Tongue (tissue), 2 donors: ENCODE data around the gene TMPRSS4. TPM values are rescaled to one million over a fixed set of nuclear protein-coding genes. Genes with fewer than 3 reads are reported as not detected.

Experiments
- DNase-seq: peaks from one replicate; pipeline ENCODE4 v3.0.0-alpha.2; 2015
- total RNA-seq: library from RNA; depleted of rRNA; stranded (reverse); fragments of >200 nt; gene quantifications from one replicate; pipeline ENCODE4 v1.2.3, GENCODE V29; 2014

The TMPRSS4 gene
- total RNA-seq, 1 donor from 2014 or later = 7.0 TPM

DNA sequence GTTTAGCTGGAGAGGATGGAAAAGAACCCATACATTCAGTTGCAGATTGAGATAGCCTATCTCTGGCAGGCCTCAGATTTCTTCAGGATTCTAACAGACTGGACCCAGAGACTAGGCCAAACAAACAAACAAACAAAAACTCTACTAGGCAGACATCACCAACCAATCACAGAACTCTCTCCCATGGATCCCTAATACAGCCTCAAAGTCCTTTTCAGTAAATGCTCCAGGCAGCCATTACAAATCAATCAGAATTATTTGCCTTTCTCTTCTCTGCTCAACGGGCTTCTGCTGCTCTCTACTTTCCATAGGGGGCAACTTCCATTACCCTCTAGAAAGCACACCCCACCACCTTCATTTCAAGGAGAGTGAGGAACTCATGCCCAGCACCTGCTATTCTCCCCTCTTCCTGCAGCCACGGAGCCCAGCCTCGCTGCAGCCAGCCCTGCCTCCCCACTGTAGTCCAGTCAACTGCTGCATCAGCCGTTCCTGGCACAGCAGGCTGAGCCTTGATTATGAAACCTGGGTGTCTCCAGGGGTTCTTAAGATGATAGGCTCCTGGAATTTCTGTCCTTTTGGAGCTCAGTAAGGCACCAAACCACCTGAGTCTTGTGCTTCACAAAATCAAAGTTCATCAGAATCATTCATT lies 28.9 kb downstream of the TMPRSS4 start:
- DNase-seq = no peak

DNA sequence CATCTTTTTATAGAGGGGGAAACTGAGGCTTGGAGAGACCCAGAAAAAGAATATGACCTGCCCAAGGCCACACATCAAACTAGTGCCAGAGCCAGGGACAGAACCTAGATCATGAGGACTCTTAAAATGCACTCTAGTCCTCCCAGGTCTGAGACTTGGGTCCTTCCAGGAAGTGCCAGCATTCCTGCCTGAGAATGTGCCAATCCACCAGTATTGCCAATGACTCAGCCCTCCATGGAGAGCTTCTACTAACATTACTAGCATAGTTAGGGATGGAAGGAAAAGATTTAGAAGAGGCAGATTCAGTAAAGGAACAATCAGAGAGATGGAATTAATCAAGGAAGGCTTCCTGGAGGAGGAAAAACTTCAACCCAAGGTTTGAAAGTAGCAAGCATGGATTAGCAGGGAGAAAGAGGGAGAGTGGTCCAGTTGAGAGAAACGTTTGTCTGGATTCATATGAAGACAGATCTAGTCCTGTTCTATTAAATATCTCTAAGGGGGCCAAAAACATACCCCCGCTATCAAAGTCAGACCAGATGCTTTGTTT lies 30.0 kb downstream of the TMPRSS4 start:
- DNase-seq = no peak

DNA sequence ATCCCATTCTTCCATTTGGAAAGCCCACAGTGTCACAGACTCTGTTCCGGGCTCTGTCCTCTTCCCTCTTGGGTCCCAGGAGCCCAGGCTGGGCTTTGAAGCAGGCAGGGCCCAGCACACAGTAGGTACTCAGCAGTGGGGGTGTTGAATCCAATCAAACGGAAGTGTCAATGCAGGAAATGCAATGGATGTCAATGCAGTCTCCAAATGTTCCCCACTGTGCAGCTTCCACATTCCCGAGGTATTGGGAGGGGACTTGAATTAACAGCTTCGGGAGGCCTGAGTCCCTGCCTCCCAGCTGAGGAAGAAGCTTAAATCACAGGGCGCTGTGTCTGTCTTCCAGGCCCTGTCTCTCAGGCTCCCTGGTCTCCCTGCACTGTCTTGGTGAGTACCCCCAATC lies 31.6 kb downstream of the TMPRSS4 start:
- DNase-seq = no peak

- peak; percentile 48 for DNase-seq
Measured at GRCh38 chr11:118109231-118109630, 32.4 kb downstream of the TMPRSS4 start.

GRCh38 chr11:118111019-118111743 lies 34.3 kb downstream of the TMPRSS4 start:
- DNase-seq = no peak

- DNase-seq = no peak
Measured at GRCh38 chr11:118111744-118112035, 34.8 kb downstream of the TMPRSS4 start.

GRCh38 chr11:118112711-118113430 lies 36.0 kb downstream of the TMPRSS4 start:
- no peak for DNase-seq

DNA sequence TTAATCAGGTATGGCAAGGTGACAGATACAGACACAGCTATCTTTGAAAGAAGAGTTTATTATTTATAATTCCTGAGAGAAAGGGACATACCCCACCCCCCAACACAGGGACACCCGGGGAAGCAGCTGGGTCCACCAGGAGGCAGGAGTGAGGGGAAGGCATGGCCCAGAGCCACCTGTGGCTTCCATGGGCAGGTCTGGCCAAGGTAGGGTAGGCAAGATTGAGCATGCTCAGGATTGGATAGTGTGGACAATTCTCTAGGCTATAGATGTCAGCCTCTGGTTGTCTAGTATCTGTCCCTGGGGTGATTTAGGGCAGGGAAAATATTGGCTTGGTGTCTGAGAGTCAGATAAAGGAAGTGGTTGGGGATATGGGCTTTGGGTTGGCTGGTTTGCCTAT lies 37.4 kb downstream of the TMPRSS4 start:
- DNase-seq = no peak

DNA sequence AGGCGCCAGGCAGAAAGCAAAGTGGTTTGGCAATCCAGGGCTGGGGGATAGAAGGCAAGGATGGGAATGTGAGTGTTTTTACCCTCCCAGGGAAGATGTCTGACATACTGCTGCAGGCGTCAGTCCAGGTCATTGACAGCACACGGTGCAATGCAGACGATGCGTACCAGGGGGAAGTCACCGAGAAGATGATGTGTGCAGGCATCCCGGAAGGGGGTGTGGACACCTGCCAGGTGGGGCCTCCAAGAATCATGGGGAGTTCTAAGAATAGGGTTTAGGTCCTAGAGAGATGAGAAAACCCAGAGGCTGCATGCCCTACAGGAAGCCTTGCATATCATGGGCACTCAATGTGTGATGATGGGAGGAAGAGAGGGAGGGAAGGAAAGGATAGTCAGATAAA lies 38.2 kb downstream of the TMPRSS4 start:
- no peak for DNase-seq

DNA sequence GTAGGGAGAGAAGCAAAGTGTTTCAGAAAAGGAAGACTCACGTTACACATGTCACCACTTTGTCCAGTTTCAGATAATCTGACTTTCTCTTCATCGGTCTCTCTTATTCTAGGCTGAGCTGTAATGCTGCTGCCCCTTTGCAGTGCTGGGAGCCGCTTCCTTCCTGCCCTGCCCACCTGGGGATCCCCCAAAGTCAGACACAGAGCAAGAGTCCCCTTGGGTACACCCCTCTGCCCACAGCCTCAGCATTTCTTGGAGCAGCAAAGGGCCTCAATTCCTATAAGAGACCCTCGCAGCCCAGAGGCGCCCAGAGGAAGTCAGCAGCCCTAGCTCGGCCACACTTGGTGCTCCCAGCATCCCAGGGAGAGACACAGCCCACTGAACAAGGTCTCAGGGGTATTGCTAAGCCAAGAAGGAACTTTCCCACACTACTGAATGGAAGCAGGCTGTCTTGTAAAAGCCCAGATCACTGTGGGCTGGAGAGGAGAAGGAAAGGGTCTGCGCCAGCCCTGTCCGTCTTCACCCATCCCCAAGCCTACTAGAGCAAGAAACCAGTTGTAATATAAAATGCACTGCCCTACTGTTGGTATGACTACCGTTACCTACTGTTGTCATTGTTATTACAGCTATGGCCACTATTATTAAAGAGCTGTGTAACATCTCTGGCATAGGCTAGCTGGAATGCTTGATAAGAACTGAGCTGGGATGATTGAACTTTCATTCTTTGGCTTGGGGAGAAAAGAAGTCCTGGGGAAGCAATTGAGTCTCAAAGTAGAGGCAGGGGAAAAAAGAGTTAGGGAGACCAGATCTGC lies 41.1 kb downstream of the TMPRSS4 start:
- no peak for DNase-seq

DNA sequence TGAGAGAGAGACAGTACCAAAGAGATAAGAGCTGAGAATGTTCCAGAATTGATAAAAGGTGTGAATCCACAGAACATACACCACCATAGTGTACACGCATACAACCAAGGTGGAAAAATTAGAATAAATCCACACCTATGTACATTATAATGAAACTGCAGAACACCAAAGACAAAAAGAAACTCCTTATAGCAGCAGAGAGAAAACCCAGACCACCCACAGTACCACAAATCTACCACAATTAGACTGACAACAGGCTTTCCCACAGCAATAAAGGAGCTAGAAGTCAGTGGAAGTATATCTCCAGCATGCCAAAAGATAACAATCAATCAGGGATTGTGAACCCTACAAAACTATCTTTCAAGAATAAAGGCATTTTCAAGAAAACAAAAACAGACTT lies 43.9 kb downstream of the TMPRSS4 start:
- DNase-seq = no peak

DNA sequence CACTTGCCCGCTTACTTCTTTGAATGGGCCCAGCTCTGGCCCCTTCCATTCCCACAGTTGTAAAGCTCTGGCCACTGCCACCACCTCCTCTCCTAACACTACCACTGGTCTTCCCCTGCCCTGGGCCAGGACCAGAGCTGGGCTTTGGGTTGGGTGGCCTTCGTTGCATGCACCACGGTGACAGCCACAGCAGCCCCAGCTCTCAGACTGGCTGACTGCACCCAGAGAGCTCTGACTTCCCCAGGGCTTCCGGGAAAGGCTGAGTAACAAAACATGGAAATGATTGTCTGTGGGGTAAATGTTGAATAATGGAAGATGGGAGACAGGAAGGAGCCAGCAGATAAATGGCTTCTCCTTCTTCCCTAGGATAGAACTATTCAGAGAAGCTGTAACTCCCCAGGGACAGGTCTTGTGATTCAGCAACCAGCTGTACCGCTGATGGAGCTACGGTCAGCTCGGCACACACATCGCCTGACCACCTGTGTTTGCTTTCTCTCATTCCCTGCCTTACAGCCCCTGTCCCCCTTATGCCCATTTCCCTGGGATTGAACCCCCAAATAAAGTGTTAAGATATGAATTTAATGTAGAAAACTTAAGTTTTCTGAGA lies 48.2 kb downstream of the TMPRSS4 start:
- DNase-seq = no peak

DNA sequence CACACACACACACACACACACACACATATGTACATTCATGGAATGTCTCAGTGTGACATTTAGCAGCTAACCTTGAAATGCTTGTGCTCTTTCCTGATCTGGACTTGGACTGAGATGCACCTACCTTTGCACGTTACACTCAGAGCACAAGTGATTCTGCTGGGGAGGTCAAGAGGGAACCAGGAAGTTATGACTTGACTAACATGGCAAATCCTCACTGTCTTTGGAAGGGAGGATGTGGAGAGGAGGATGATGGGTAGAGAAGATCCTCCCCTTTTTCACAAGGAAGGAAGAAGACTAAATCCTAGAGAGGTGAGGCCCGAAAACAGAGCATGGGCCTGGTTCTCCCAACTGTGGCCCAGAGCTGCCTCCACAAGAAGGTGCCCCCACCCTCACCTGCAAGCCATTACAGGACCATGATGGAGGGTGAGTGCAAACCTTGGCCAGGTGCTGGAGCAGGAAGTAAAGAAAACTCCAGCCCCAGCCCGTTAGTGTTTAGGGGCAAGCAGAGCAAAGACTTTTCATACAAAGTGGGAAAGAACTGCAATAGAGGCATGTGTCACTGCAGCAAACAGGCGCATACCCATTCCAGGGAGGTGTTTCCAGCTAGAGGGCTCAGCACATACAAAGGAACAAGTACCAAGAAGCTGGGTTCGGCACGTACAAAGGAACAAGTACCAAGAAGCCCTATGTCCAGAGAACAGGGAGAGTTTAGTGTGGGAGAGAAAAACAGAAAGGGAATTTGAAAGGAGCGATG lies 49.4 kb downstream of the TMPRSS4 start:
- no peak for DNase-seq

DNA sequence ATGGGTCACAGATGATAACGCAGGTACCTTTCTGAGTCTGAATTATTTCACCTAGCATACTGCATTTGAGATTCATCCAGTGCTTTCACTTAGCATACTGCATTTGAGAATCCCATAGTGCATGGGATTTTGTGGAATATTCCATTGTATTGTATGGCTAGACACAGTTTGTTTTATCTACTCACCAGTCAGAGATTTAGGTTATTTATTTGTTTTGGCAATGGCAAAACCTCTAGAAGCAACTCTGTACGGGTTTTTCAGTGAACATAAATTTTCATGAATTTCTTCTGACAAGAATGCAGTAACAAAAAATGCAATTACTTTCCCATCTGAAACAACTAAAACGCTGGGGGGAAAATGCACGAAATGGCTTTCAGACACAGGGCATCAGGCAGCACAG lies 51.4 kb downstream of the TMPRSS4 start:
- DNase-seq = no peak

DNA sequence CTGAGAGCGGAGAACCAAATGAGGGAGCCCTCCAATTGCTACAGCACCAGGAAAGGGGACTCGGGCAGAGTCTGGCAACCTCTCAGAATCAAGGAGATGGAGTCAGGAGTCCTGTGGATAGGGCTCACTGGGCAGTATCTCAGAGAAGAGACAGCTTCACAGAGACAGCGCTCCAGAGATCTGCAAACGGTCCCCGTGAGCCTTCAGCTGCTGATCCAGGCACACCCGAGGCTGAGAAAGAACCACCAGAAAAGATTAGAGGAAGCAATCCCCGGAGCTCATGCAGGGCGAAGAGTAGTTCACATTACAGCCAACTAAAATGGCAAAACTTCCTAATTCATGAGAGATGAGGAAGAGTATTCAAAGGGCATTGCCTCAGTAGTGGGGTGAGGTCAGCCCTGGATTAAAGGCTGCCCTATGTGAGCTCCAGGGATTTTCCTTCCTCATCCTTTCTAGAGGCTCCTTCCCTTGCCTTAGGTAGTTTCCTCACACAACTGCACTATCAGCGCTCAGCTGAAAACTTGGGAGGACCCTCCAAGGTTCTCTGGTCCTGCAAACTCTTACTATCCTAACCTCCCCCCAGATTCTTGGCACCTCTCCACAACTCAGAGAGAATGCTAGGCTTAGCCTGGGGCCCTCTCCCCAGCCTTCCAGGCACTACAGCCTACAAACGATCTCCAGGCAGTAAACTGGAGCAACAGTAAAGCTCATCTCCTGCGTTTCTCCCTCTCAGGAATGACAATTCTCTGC lies 52.0 kb downstream of the TMPRSS4 start:
- DNase-seq = peak; percentile 44

DNA sequence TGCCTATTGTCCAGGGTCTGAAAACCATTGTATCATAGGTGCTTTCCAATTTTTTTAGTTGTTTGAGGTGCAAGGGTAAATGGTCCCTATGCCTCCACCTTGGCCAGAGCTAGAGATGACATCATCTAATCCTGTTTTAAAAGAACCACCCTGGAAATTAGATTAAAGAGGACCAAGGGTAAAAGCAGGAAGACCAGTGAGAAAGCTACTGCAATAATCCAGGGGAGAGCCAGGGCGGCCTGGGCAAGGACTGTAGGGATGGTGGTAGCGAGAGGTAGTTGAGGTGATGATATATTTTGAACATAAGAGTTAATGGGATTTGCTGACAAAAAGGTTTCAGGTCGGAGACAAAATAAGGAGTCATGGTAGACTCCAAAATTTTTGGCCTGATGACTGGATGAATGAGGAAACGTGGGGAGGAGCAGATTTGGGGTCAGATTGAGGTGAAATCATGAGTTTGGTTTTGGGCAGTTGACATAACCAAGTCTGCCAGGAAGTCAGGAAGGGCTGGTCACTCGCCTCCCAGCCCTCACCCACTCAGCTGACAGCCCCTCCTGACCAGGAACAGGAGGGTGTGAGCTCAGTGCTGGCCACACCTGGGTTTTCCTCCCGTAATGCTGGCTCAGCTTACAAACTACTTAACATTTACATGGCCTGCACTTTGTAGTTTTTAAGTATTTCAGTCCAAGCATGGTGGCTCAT lies 52.7 kb downstream of the TMPRSS4 start:
- no peak for DNase-seq

- no peak for DNase-seq
Measured at GRCh38 chr11:118132385-118133151, 55.7 kb downstream of the TMPRSS4 start.

DNA sequence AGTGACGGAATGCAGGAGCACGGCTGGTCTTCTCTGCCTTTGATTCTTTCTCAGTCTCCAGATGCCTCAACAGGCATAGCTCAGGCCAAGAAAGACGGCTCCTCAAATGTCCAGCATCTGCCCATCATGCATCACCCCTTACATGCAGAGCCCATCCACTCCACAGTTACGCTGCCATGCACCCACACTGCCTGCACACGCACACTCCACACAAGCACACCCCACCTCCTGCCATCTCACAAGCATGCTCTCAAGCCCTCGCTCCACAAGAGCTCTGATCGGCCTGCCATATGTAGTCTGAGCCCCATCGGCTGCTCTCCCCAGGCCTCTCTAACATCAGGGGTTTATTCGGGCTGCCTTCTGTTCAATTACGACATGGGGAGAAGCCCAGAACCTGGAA lies 56.9 kb downstream of the TMPRSS4 start:
- no peak for DNase-seq
